ENCODE measurements around the gene ASB3. TPM values are rescaled to one million over a fixed set of nuclear protein-coding genes. Genes with fewer than 3 reads are reported as not detected.

ASB3 gene
- total and polyA plus RNA-seq, 2 donors (not counting 3 experiments of a cell fraction or from before 2014, with no cell fraction given) = 20.3 to 20.5 TPM

GRCh38 chr2:53780056-53780455 lies 6.7 kb downstream of the ASB3 start:
- ChIA-PET CTCF (no interaction called here), POLR2A (no interaction called here)
- Histone ChIP-seq H3K36me3 (ENCODE audit: control insufficient read depth in 2 of 2, extremely low read depth in 1 of 2, insufficient read depth in 2 of 2, low read length in 2 of 2) (no peaks in the 10 kb centered on the region), H3K79me2 (ENCODE audit: control insufficient read depth, insufficient read depth, low read length) (peaks cover 58% of the 10 kb centered on the region), H3K27ac (ENCODE audit: insufficient read depth, low read depth, low read length) (no peak overlapping the region), H3K4me2 (ENCODE audit: insufficient read depth, low read length) (no peak overlapping the region), H3K9me3 (replicated peaks; ENCODE audit: control insufficient read depth, insufficient read depth, low read length) (no peaks in the 10 kb centered on the region), H2AFZ (ENCODE audit: low read depth, low read length) (no peak overlapping the region), H3K4me3 (replicated peaks in 1 of 3; ENCODE audit: insufficient read depth in 1 of 3, low read depth in 1 of 3, low read length in 3 of 3) (no peak overlapping the region), H3K9me1 (replicated peaks; ENCODE audit: control insufficient read depth, extremely low read depth, insufficient read depth, low read length) (no peaks in the 10 kb centered on the region), H3K4me1 (ENCODE audit: control insufficient read depth, extremely low read depth, insufficient read depth, low read length) (peaks cover 3% of the 10 kb centered on the region), H3K27me3 (ENCODE audit: control insufficient read depth in 2 of 2, insufficient read depth in 2 of 2, low read length in 2 of 2) (no peaks in the 10 kb centered on the region), H3K9ac (replicated peaks; ENCODE audit: extremely low read depth, insufficient read depth, low read length) (no peak overlapping the region), H4K20me1 (replicated peaks; ENCODE audit: control insufficient read depth, extremely low read depth, insufficient read depth, low read length) (no peaks in the 10 kb centered on the region)
- dilution Hi-C loops (cut with MboI; ENCODE audit: extremely low pct_ligation_motif_present, low sequenced_read_pairs) (no loop called here), intact Hi-C loops (cut with micrococcal nuclease) (no loop called here)
- no TSS peak for BruUV-seq (replicated peaks)
- FAIRE-seq (no peak), DNase-seq (ENCODE audit: low read depth, low spot score) (no peak)
- TF ChIP-seq EZH2 (IDR thresholded peaks at IDR 0.05; ENCODE audit: borderline replicate concordance, low read depth, low read length, severe bottlenecking) (no peak), MAX (IDR thresholded peaks at IDR 0.05; ENCODE audit: insufficient read depth, insufficient read length) (no peak), POLR2A (IDR thresholded peaks at IDR 0.05; ENCODE audit: low read depth, low read length) (no peak), JUN (IDR thresholded peaks at IDR 0.05; ENCODE audit: borderline replicate concordance, insufficient read depth, insufficient read length, low read depth) (no peak), MYC (IDR thresholded peaks at IDR 0.05; ENCODE audit: low read depth, low read length) (no peak), POLR2AphosphoS5 (IDR thresholded peaks at IDR 0.05; ENCODE audit: insufficient read depth, low read depth, low read length) (no peak), FOS (IDR thresholded peaks at IDR 0.05; ENCODE audit: borderline replicate concordance, insufficient read depth, low read length) (no peak), GATA2 (IDR thresholded peaks at IDR 0.05; ENCODE audit: insufficient read depth, insufficient read length, low read depth, low read length) (no peak), CTCF (IDR thresholded peaks at IDR 0.05; ENCODE audit: extremely low read depth in 1 of 2, insufficient read depth in 1 of 2, low read depth in 1 of 2, low read length in 2 of 2) (no peak)

Measured in endothelial cell of umbilical vein (primary cell).